GM12872 (cell line): ENCODE data around the gene BBIP1.

Experiments used
- TF ChIP-seq, protein P1 (sequence below): IDR thresholded peaks from 3 replicates; pipeline ENCODE4 v1.5.1; 2011; ENCODE audit warnings: low read depth, mild to moderate bottlenecking, low read length, moderate library complexity; ENCODE audit not compliant: insufficient read depth

BBIP1 gene

DNA sequence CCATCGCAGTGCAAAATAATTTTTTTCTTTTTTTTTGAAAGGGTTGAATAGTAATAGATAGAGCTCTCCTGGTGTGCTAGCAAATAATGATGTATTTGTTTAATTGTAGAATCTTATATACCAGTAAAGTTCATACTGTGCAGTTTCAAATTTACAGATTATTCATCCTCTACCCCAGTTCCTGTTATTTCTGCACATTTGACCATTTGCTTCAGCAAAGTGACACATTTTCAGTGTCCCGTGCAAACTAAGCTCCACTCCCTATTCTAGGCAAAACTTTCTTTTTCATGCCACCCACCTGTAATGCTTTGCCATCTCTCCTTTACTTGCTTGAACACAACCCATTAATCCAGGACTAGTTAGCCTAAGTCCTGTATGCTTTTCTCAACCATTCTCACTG lies 43.5 kb upstream of the BBIP1 start:
- TF ChIP-seq, protein P1, sequence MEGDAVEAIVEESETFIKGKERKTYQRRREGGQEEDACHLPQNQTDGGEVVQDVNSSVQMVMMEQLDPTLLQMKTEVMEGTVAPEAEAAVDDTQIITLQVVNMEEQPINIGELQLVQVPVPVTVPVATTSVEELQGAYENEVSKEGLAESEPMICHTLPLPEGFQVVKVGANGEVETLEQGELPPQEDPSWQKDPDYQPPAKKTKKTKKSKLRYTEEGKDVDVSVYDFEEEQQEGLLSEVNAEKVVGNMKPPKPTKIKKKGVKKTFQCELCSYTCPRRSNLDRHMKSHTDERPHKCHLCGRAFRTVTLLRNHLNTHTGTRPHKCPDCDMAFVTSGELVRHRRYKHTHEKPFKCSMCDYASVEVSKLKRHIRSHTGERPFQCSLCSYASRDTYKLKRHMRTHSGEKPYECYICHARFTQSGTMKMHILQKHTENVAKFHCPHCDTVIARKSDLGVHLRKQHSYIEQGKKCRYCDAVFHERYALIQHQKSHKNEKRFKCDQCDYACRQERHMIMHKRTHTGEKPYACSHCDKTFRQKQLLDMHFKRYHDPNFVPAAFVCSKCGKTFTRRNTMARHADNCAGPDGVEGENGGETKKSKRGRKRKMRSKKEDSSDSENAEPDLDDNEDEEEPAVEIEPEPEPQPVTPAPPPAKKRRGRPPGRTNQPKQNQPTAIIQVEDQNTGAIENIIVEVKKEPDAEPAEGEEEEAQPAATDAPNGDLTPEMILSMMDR, result no peak

DNA sequence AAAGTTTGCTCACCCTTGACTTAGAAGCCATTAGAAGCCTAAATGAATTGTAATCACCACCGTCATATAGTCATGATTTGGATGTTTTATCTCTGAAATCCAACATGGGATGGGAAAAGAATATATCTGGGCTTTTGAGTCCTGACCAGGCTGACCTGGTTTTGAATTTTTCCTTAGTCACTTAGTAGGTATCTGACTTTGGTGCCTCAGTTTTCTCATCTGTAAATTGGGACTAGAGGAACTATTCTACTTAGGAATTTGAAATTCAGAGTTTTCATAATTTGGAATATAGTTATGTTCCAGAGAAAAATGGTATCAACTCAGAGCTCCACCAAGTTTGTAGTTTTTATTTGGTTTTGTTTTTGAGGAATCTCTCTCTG lies 41.3 kb upstream of the BBIP1 start:
- TF ChIP-seq, protein P1, result no peak

DNA sequence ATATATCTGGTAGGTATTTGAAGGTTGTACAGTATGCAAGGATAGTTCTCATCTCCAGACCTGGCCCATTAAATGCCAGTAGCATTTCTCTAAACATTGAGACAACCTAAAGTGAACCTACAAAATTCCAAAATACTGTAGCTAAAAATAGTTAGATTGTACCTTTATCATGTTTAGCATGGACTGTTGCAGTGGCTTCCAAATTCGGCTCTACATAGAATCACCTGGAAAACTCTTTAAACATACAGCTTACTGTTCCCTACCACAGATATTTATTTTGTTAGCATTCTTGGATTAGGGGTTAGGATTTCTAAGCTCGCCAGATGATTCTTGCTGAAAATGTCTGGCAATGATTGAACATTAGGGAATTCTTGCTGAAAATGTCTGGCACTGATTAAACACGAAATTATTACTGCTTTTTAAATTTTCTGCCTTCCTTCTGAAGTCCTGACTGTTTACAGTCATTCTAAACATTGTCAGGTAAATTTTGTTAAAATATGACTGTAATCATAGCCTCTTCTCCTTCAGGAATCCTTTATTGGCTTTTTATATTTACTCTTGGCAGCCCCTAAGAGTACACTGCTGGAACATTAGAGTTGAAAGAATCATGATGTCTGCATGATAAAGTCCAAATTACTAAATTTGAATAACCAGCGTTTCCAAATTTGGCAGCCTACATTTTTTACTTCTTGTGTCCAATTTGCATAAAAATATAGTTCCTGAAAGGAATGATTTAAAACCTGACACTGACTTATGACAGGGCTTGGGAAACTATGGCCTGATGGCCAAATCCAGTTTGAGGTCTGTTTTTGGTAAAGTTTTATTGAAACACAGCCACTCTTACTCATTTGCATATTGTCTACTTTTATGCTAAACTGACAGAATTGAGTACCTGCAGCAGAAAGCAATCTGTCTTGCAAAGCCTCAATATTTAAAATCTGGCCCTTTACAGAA lies 40.7 kb upstream of the BBIP1 start:
- TF ChIP-seq, protein P1, result no peak

DNA sequence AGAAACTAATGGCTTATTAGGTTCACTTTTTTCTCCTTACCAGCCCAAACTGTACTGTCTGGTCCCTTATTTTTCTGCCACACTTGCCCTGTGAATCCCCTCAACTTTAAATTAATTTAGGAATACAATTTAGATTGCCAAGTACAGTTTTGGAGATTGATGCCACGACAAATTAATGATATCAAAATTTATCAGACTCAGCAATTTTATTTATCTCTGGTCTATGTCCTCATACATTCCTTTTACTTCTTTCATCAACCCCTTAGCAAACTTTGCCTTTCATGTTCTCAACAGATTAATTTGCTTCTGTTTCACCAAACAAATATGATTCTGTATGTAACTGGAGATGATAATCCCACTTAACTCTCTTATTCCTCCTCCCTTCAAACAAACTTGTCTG lies 38.6 kb upstream of the BBIP1 start:
- TF ChIP-seq, protein P1, result no peak

DNA sequence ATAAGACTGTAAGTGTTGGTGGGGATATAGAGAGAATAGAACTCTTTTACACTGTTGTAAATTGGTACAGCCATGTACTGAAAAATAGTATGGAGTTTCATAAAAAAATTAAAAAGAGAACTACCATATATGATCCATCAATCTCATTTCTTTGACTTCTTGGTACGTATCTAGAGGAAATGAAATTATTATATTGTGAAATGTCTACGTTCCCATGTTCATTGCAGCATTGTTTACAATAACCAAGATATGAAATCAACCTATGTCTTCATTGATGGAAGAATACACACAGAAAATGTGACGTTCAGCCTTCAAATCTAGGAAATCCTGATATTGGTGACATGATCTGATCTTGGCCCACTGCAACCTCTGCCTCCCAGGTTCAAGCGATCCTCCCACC lies 32.4 kb upstream of the BBIP1 start:
- TF ChIP-seq, protein P1, result no peak

DNA sequence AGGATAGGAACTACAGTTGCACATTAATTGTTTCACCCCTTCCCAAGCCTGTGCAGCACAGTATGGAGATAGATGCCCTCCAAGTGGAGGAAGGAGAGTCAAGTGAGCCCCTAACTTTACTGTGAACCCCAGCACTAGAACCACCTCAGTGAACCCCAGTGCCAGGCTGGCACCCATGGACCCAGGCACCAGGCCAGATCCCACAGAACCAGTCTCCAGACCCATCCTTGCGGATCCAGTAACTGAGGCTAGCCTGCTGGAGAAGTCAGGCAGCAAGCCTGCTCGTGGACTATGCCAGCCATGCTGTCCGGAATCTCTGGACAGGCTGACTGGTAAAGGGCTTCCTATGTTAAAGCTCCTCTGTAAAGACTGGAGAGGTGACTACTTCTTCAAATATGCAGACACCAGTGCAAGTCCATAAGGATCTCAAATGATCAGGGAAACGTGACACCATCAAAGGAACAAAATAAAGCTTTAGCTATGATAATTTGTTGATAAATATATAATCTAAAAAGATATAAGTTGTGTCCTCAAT lies 28.1 kb upstream of the BBIP1 start:
- TF ChIP-seq, protein P1, result no peak

DNA sequence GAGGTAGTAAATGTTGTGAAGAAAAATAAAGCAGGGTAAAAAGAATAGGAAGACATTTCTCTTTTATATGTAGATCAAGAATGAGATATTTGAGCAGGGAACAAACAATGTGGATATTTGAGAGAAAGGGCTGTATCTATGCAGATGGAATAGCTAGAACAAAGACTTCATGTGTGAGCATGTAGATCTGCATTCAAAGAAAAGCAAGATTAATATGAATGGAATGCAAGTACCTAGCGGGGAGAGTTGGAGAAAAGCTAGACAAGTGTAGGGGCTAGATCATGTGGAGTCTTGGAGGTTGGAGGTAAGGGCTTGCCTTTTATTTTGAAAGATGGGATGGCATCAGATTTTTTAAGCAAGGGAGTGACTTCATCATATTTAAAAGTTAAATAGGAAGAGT lies 27.5 kb upstream of the BBIP1 start:
- TF ChIP-seq, protein P1, result no peak
